ENCODE results near the gene ITLN2.

GRCh38 chr1:160953030-160953429, 1.6 kb downstream of the ITLN2 start:
- TF ChIP-seq CTCF (IDR thresholded peaks at IDR 0.05; ENCODE audit: insufficient read depth, low read length, poor library complexity, severe bottlenecking) (no peak), EZH2phosphoT487 (conservative IDR thresholded peaks at IDR 0.05; ENCODE audit: low read length) (no peak)
